ENCODE results near the gene PTPRN.

PTPRN gene

DNA sequence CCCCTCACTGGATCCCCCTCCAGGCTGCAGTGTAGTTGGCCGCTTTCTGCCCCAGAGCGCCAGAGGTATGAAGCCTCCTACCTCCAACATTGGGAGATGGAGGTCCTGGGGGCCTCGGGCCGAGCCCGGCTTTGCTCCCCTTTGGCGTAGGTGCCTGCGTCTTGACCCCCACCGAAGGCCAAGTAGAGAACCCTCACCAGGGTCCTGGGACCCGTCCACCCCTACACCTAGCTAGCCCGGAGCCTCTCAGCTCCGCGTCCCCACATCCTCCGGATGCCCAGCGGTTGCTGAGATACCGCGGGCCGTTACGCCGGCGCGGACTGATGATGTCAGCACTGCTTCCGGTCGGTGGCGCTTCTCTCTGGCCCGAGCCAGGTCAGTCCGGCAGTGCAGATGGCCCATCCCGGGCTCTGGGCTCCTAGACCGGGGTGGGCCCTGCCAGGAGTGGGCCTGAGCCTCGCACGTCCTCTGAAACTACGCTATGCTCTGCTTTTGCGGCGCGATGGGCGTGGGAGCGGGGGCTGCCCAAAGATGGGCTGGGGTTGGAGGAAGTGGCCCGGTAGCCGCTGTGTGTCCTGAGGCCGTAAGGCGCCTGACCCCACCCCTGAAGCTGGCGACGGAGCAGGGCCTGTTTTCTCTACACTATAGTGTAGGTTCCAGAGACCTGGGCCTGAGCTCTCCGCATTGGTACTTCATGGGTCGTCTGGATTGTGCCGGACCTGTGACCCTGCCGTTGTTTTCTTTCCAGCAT lies 63.9 kb downstream of the PTPRN start, which contains the start of the genes GLB1L and STK16:
Gene GLB1L (minus strand): TSS at position 297 of the 751 bp plus-strand sequence. CDS start 1,871 bp downstream, outside the sequence.
Gene STK16 (plus strand): TSS at position 332 of the 751 bp plus-strand sequence. CDS start 521 bp downstream, outside the sequence.
- DNase-seq (ENCODE audit: low spot score): peak; percentile 91

DNA sequence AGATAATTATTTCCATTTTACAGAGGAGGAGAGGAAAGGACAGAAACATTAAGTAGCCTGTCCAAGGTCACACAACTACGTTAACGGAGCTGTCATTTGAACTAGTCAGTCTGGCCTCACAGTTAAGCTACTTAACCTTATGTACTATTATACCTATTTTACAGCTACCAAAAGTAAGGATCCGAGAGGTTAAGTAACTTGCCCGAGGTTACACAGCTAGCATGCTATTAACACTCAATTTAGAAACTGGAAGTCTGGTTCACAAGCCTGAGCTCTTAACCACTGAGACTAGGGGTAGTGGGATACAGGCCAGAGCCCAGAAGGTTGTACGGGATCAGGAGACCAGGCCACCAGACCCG lies 64.4 kb downstream of the PTPRN start:
- no peak for DNase-seq (ENCODE audit: low spot score)

DNA sequence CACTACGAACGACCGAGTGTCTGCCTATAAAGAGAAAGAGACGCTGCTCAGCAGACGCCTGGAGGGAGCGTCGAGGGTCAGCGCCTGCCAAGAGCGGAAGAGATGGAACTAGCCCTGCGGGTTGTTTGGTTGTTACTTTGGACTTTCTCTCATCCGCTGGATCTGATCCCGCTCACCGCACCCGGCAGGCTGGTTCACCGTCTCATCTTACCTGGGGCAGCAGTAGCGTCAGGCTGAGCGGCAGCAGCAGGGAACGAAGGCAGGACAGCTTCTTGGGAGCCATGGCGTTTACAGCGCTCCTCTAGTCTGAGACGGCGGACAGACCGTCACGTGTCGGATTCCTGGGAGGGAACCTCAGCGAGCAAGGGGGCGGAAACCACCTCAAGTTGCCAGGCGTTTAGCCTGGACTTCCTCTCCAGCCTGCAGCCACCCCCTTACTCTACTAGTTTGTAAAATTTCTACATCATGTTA lies 65.9 kb downstream of the PTPRN start:
- no peak for DNase-seq (ENCODE audit: low spot score)
